GM20431 (cell line): ENCODE data around the gene REC114.
"Not testable (repeated sequence)": the region's sequence is repeated elsewhere in the genome, so short reads cannot be mapped to it uniquely, and the experiment has no call there.

Experiments
- in situ Hi-C: fragments of 300-500 bp; cut with MseI, MboI; formaldehyde crosslinking; loops from one replicate; pipeline ENCODE4 v1.15.0; 2020; ENCODE audit warnings: low sequenced_read_pairs; ENCODE audit not compliant: unreplicated experiment

The REC114 gene

DNA sequence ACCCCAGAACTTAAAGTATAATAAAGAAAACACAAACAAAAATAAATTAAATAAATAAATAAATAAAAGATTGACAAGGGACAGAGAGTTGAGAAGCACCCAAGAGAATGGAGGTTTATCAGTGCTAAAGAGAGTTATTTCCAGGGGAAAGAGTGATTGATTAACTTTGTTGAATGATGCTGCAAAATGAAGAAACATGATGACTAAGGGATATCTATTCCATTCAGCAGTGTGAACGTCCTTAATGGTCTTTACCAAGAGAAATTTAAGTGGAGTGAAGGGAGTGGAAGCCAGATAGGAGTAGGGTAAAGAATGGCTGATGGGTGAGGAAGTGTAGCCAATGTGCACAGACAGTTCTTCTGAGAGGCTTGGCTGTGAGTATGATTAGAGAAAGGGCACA, 11.1 kb downstream of the REC114 start:
- in situ Hi-C loops, result no loop called here

DNA sequence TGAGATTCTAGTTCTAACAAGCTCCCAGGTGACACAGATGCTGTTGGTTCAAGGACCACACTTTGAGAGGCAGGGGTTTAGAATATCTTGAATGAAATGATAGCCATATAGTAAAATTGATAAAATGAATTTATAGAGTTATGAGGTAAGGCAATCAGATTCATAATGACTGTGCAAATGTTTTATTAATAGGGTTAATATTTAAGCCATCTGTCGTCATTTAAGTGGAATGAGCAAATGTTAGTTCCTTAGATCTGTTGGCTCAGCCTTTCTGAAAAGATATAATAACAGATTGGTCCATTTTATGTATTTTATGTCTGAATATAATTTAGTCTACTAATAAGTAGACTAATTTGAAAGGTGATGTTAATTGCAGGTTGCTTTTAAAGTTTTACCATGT, 12.9 kb downstream of the REC114 start:
- in situ Hi-C loops, result no loop called here

DNA sequence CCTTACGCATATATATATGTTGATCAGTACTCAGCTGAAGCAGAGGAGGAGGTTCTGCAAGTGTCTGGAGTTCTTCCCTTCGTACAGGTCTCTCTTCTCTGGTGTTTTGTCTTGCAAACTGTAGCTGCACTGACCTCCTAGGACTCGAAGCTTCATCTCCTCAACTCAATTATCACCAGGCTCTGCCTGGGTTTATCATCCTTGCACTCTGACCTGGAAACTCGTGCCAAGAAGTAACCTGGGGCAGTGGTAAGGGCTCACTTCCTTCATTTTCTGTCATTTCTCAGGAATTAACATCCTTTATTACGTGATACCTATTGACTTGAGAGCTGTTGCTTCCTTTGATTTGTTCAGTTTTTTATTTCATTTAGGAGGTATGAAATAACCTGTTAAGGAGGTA, 14.4 kb downstream of the REC114 start:
- in situ Hi-C loops, result no loop called here

DNA sequence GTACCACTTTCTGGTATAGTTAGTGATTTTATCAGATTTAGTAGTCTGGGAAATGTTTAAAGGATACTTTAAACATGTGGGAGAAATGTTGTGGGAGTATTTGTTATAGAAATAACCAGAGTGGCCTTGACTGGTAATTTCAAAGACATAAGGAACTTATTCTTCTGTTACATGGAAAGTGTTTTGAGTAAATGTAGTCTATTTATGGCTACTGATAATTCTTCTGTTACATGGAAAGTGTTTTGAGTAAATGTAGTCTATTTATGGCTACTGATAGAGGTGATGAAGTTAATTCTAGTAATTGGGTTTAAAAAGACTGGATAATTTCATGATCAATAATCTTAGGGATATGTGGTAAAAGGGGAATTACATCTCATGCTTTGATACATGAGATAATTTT, 17.7 kb downstream of the REC114 start:
- in situ Hi-C loops, result no loop called here

DNA sequence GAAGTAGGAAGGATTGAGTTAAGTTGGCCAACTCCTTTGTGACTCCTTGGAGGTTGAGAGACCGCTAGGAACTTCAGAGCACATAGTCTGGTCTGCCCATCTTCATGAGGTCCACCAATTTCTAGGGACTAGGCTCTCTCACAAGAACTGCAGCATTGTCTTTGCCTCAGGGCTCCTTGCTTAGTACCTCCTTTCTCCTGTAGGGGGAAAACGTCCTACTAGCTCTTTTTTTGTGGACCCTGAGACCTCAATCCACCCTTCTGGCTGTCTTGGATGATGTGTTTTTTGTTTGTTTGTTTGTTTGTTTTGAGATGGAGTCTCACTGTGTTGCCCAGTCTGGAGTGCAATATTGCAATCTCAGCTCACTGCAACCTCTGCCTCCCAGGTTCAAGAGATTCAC, 21.6 kb downstream of the REC114 start:
- in situ Hi-C loops, result no loop called here

DNA sequence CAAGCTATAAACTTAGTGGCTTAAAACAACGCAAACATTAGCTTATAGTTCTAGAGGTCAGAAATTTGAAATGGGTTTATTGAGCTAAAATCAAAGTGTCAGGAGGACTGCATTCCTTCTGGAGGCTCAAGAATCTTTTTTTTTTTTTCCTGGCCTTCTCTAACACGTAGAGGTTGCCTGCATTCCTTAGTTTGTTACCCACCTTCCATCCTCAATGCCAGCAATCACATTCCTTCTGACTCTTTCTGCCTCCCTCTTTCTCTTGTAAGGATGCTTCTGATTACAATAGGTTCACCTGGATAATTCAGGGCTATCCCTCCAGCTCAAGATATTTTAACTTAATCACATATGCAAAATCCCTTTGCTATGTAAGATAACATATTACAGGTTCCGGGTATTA, 24.8 kb downstream of the REC114 start:
- in situ Hi-C loops, result no loop called here

DNA sequence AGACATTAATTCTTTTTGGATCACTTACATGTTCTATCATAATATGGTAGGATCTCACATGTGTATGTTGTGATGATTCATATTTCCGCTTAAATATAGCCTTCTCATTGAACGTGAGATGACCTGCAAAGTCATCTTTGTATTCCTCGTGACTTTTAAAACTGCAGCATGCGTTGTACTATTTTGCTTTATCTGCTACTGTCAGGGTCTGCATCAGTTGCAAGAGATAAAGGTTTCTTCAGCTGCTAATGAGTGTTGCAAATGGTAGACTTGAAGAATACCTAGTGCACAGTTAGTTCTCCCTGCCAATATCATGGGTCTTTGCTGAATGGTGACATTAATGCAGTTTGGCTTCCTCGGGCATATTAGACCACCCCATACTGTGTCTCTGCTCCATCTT, 31.8 kb downstream of the REC114 start:
- in situ Hi-C loops, result no loop called here

DNA sequence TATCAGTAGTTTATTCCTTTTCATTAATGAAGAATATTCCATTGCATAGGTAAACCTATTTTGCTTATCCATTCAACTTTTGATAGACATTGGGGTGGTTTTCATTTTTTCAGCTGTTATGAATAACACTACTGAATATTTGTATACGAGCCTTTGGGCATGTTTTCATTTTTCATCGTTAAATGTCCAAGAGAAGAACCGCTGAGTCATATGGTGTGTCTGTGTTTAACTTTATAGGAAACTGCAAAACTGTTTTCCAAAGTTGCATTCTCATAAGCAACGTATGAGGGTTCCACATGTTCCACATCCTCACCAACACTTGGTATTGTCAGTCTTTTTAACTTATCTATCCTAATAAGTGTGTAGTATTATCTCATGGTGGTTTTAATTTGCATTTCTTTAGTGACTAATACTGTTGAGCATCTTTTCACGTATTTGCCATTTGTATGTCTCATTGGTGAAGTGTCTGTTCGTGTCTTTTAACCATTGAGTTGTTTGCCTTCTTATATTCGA, 33.8 kb downstream of the REC114 start:
- in situ Hi-C loops, result no loop called here

DNA sequence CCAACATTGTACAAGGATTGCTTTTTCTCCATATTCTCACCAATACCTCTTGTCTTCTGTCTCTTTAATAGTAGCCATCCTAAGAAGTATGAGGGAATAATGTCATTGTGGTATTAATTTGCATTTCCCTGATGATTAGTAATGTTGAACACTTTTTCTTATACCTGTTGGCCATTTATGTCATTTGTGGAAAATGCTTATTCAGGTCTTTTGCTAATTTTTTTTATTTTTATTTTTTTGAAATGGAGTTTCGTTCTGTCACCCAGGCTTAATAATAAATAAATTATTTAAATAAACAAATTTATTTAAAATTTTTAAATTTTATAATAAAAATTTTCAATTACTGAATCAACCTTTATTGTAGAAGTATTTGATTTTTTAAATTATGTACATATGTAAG, 37.1 kb downstream of the REC114 start:
- in situ Hi-C loops, result no loop called here

DNA sequence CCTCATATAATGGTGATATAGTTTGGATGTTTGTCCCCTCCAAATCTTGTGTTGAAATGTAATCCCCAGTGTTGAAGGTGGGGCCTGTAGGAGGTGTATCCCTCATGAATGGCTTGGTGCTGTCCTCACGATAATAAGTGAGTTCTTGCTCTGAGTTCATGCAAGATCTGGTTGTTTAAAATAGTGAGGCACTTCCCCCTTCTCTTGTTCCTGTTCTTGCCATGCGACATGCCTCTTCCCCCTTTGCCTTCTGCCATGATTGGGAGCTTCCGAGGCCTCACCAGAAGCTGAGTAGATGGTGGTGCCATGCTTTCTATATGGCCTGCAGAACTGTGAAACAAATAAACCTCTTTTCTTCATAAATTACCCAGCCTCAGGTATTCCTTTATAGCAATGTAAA, 39.2 kb downstream of the REC114 start:
- in situ Hi-C loops, result no loop called here

DNA sequence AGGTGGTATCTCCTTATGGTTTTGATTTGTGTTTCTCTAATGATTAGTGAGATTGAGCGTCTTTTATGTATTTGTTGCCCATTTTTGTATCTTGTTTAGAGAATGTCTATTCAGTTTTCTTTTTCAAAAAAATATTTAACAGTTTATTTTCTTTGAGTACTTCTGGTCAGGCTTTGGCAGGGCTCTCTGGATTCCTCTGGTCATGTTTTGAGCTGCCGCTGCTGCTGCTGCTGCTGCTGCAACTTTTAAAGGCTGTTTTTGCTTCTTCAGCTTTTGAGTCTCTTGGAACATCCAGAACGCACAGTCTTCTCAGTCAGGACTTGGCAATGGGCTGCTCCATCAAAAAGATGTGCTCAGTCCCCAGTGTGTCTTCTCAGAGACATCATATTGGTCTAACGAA, 40.1 kb downstream of the REC114 start:
- in situ Hi-C loops, result no loop called here

DNA sequence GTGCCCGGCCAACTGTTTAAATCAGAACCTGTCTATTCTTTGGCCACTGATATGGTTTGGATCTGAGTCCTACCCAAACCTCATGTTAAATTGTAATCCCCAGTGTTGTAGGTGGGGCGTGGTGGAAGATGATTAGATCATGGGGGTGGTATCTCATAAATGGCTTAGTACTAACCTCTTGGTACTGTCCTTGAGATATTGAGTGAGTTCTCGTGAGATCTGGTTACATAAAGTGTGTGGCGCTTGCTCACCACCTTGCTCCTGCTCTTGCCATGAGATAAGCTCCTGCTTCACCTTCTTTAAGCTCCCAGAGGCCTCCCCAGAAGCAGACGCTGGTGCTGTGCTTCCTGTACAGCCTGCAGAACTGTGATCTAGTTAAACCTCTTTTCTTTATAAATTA, 42.4 kb downstream of the REC114 start:
- in situ Hi-C loops, result no loop called here

DNA sequence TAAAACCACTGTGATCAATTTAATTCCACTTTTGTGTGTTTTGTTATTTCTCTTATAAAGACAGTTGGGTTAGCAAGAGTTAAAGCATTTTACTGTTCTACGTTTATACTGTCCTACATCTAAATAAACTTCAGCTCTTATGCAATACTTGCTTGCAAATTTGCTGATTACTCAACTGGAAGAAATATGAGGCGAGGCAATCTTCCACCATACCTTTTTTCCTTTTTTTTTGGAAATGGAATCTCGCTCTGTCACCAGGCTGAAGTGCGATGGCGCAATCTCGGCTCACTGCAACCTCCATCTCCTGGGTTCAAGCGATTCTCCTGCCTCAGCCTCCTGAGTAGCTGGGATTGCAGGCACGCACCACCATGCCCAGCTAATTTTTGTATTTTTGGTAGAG, 42.9 kb downstream of the REC114 start:
- in situ Hi-C loops, result not testable (repeated sequence)

DNA sequence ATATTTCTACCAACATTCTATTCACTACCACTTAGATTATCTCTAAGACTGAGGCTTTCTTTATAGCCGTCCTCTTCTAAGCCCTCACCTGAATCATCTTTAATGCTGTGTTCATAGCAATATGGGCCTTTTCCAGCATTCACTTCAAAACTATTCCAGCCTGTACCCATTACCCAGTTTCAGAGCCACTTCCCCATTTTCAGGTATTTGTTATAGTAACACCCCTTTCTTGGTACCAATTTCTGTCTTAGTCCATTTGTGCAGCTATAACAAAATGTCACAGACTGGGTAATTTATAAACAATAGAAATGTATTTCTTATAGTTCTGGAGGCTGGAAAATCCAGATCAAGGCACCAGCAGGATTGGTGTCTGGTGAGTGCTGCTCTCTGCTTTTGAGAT, 45.7 kb downstream of the REC114 start:
- in situ Hi-C loops, result no loop called here

DNA sequence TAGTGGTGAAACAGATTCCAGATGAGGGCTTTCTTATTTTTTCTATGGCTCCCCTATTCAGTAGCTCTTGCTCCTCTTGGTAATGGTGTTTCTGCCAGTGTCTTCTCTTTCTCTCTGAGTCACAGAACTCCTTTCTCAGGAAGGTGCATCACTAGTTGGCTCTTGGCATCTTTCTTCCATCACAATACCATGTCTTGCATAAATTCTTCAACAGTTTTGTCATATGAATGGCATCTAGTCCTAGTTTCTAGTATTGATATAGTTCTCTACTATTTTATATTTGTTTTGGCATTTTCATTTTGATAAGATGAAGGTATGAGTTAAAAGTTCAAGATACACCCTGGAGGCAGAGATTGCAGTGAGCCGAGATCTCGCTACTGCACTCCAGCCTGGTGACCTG, 51.0 kb downstream of the REC114 start:
- in situ Hi-C loops, result no loop called here

DNA sequence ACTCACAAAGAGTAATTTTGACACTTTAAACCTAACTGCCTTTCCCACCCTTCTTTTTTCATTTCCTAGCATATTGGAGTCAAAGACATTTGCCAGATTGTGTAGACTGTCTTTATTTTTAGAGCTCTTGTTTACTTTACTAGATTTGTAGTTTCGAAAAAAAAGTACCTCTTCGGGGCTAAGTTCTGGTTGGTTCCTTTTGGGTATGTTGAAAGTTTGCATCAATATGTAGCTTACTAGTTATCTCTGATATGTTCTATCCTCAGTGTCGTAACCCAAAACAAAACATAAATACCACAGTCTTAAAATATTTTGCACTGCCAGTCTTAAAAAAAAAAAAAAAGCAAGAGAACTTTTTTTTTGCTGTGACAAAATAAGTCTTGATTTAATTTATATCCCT, 52.2 kb downstream of the REC114 start:
- in situ Hi-C loops, result no loop called here

DNA sequence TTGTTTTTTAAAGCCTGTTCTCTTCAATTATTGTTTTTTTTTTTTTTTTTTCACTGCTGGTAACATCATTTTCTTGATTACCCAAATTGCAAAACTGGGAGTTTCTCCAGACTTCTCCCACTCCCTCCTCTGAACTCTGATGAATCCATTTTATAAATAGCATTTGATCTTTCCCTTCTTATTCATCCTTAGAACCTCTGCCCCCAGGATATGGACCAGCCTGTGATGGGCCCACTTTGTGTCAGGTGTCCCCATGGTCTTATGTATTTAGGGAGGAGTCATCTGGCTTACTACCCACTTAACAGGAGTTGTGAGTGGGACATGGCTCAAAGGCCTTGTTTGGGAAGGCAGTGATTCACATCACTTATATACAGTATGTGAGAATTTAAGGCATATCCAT, 57.7 kb downstream of the REC114 start:
- in situ Hi-C loops, result no loop called here

DNA sequence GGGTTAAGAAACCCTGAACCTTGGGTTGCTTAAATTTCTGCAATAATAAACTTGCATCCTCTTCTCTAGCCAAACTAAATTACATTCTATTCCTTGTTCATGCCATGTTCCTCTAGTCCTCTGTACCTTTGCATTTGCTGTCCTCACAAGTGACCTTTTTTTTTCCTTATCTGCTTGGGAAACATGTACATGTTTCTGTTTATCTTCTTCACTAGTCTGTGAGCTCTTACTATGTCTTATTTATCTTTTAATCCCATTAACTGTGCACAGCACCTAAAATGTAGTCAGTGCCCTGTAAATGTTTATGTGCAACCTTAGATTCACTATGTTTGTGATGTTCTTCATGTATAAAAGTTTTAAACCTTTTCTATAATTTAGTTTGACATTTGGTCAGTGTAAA, 61.9 kb downstream of the REC114 start:
- in situ Hi-C loops, result no loop called here

DNA sequence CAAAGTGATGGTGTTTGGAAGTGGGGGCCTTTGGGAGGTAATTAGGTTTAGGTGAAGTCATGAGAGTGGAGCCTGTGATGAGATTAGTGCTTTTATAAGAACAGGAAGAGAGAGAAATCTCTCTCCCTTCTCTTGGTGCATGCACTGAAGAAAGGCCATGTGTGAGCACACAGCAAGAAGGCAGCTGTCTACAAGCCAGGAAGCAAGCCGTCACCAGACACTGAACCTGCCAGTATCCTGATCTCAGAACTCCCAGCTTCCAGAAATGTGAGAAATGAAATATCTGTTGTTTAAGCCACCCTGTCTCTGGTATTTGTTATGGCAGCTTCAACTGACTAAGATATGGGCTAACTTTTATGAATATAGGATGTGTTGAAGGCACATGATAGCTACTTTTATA, 72.6 kb downstream of the REC114 start:
- in situ Hi-C loops, result no loop called here

DNA sequence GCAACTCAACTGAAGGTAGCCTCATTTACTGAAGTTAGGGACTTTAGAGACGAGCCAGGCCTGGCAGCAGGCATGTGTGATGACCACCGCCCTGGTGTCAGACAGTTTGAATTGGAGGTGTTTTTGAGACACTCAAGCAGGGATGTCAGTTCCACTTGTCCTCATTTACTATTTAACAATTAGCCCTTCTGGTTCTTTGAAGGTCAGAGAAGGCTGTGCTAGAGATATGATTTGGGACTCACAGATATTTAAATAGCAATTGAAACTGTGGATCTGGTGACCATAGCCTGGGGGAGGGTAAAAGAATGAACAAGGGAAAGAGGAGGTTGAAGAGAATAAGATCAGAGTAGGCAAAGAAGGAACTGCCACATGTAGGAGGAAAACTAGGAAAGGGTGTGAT, 74.6 kb downstream of the REC114 start:
- in situ Hi-C loops, result no loop called here

DNA sequence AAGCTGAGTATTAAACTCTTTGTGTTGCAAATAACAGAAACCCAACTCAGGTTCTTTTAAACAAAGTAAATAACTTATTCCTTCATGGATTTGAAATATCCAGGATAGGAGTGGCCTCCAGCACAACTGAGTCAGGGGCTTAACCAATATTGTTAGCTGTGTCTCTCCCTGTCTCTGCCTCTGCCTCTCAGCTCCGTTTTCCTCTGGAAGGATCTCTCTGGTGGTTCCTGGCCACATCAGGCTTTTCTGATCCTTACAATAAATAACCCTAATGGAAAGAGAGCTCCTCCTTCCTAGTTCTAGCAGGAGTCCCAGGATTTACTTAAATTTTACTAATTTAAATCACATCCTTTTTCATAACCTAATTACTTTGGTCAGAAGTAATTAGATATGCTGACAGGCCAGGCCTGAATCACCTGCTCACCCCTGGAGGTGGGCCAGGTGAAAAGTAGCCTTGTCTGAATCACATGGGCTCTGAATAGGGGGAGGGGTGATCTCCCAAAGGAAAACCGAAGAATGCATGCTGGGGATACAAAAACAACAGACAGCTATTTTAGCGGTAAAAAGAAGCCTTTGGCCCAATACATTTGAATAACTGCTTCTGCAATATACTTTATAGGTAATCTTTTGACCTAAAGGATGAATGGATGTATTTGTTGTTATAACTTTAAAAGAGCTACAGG, 75.4 kb downstream of the REC114 start:
- in situ Hi-C loops, result no loop called here

DNA sequence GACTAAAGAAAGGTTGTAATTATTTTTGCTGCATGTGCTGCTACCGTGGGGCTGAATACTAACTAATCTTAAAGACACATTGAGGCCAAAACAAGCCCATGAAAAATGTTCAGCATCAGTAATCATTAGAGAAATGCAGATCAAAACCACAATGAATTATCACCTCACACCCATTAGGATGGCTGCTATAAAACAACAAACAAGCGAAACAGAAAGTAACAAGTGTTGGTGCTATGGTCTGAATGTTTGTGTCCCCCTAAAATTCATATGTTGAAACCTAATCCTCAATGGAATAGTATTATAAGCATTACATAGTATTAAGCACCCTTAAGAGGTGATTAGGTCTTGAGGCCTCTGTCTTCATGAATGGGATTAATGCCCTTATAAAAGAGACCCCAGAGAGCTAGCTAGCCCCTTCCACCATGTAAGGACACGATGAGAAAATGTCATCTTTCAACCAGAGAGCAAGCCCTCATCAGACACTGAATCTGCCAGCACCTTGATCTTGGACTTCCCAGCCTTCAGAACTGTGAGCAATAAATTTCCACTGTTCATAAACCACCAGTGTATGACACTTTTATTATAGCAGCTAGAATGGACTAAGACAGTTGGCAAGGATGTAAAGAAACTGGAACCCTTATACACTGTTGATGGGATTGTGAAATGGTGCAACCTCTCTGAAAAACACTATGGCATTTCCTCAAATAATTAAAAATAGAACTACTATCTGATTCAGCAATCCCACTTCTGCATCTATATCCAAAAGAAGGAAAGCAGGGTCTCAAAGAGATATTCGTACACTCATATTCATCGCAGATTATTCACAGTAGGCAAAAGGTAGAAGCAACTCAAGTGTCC, 76.1 kb downstream of the REC114 start:
- in situ Hi-C loops, result no loop called here
